GM12875 (cell line): ENCODE results near the gene LEF1.
A peak's percentile ranks its signal among the peaks of the same experiment; 100 is the strongest.

Experiments used
- H3K4me3 ChIP-seq: one replicate; pipeline ENCODE4 v1.5.1; 2011; ENCODE audit warnings: low read depth, low read length, control low read depth
- TF ChIP-seq, protein P1 (sequence below): IDR thresholded peaks from 2 replicates; pipeline ENCODE4 v1.5.1; 2011; ENCODE audit warnings: low read depth, mild to moderate bottlenecking, control low read depth, inconsistent platforms, low read length, moderate library complexity, borderline replicate concordance; ENCODE audit not compliant: insufficient read depth

LEF1 gene

DNA sequence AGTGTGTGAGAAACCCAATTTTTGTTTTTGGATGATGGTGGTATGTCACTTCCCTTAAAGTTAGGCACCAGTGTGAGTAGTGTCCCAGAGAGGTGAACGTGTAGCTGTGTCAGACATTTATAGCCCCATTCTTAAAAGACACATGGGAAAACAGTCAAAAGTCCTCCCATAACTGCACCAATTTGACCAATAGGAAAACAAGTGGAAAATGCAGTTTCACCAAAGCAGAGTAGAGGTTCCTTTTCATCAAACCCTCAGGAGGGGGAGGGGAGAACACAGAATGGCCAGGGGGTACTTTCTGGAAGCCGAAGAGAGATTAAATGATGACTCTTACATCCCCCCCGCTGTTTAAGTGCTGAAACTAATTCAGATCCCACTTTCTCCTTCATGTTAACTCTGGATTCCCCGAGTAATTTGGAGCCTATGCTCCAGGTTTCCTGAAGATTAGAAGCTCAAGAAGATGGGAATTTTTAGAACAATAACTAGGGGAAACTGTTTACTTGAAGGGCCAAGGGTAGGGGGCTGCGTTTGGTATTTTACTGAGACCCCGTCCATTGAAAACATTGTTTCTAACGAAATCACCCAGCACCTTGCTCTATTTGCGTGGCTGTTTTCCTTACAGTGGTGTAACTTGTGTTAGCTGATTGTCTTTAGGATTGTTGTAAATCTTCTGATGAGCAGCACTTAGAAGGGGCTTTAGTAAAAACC is 2.1 kb upstream of the LEF1 start:
- no peak overlapping the region for H3K4me3 ChIP-seq
- TF ChIP-seq, protein P1, sequence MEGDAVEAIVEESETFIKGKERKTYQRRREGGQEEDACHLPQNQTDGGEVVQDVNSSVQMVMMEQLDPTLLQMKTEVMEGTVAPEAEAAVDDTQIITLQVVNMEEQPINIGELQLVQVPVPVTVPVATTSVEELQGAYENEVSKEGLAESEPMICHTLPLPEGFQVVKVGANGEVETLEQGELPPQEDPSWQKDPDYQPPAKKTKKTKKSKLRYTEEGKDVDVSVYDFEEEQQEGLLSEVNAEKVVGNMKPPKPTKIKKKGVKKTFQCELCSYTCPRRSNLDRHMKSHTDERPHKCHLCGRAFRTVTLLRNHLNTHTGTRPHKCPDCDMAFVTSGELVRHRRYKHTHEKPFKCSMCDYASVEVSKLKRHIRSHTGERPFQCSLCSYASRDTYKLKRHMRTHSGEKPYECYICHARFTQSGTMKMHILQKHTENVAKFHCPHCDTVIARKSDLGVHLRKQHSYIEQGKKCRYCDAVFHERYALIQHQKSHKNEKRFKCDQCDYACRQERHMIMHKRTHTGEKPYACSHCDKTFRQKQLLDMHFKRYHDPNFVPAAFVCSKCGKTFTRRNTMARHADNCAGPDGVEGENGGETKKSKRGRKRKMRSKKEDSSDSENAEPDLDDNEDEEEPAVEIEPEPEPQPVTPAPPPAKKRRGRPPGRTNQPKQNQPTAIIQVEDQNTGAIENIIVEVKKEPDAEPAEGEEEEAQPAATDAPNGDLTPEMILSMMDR = no peak

DNA sequence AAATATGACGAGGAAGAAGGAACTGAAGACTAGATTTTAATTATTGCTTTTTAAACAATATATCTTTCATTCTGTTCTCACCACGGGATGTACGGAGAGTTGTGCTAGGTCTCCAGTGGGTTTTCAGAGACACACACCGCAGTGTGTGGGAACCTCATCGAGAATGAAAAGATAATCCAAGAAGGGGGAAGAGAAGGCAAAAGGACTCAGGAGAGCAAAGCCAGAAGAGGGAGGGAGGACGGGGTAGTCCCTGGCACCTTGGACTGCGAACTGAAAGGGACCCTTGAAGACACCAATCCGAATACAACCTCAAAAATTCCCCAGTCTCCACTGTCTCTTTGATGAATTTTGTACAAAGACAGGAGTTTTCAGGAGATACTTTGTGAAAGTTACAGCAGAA is 932 bp upstream of the LEF1 start:
- H3K4me3 ChIP-seq = no peak overlapping the region
- TF ChIP-seq, protein P1 = no peak

DNA sequence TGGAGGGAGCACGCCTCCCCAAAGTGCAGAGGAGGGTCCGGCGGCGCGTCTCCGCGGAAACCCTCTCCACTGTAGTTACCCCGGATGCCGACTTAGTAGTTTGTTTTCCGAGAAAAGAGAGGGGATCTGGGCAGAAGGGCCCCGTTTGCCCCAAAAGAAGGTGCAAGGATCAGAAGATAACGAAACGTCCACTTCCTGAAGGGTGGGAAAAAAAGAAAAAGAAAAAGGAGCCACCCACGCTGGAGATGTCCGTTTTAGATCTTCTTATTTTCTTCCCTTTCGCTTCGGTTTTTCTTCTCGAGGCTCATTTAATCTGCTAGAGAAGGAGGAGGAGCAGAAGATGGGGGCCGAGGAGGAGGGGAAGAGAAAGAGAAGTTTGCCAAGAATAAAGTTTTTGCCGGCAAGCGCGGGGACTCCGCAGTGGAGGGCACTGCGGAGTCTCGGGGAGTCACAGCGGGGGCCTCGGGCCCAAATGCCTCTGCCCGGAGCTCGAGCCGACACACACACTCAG is 517 bp downstream of the LEF1 start:
- H3K4me3 ChIP-seq = peak overlapping the region; percentile 59
- TF ChIP-seq, protein P1 = no peak

DNA sequence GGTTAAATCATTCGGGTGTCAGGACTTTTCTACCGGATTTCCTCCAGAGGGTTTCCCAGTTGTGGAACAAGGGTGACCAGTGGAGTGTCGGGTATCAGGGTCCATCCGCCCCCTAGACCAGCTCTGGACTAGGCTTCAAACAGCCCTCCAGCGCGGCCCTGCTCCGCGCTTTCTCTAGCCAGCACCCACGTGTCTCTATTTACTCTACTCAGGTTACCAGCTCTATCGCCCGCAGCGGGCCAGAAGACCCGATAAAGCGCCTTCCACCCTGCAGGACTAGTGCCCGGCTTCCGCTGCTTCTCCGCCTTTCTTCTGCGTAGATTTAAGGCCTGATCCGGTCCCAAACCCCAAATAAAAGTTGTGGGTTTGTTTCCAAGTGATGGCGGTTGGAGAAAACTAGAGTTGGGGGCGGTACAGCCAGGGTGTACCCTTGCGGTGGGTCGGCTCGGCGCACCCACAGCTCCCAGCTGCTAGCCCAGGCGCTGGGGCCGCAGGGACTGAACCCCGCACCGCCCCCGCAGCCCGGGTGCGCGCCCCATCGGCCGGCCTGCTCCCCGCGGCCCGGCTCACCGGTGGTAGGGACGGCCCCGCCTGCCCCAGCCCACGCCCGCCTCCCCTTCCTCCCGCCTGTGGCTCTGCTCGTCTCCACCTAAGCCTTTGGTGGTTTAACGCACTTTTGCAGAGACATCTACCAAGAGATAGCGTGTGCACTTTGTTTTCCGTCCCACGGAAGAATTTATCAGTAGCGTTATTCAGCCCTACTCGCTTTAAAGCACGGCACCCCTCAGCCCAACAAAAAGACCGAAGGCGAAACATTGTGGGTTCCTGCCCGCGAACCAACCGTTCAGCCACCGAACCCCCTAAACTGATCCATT is 2.1 kb downstream of the LEF1 start:
- TF ChIP-seq, protein P1 = no peak
- H3K4me3 ChIP-seq = peak overlapping the region; percentile 59

DNA sequence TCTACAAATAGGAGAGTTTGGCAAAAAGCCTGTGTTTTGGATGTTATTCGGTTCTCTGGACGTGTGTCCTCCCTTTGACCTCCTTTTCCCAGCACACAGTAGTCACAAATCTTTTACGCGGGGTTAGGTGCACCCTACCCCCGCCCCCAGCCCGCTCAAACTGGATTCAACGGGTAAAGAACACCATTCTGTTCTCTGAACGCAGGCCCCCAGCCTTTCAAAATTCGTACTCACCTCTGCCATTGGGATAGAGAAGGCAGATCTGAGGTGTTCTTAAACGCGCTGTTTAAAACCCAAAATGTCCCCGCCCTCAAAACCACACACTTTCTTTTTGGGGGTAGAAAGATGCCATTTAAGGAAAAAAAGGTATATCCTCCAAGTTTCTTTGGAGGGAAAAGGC is 2.7 kb downstream of the LEF1 start:
- no peak overlapping the region for H3K4me3 ChIP-seq
- TF ChIP-seq, protein P1 = no peak

DNA sequence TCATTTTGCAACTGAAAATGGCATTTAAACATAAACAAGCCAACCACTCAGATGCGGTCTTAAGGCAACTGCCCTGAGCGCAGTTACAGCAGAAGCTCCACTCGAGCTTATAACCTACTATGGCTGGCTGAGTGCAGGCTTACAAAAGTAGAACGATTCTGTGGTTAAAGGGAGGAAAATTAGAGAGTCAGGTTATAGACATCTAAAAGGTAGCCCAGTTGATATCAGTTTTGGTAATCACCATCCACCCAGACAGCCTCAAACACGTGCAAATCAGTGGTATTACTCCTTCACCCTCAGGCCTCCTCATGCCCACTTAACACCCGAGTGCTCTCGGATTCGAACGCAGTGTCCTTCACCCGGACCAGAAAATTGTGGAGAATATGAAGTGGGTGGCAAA is 3.1 kb downstream of the LEF1 start:
- TF ChIP-seq, protein P1 = no peak
- no peak overlapping the region for H3K4me3 ChIP-seq

DNA sequence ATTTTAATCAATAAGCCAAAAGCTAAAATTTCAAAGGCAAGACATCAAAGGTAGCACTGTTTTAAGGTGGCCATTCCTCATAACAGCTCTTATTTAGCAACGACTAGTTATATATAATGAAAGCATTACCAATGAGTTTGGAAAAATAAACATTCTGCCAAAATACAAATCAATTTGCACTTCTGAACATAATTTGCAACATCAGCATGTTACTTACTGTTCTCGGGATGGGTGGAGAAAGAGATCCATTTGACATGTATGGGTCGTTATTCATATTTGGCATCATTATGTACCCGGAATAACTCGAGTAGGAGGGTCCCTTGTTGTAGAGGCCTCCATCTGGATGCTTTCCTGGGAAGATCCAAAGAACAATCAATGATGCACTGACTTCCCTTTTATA is 5.4 kb downstream of the LEF1 start:
- H3K4me3 ChIP-seq = no peak overlapping the region
- TF ChIP-seq, protein P1 = no peak
